IMR-90 (cell line): ENCODE measurements around the gene KRT37. TPM values are rescaled to one million over a fixed set of nuclear protein-coding genes. Genes with fewer than 3 reads are reported as not detected.

ENCODE experiments used
- ATAC-seq: fragments of 200-7000 bp; cut with Tn5 transposase; 2 replicates; pipeline ENCODE4 v1.9.1; 2020; ENCODE audit warnings: low read depth, mild to moderate bottlenecking, moderate library complexity
- BruUV-seq: library from RNA; stranded (reverse); fragments of 400-500 nt; replicated peaks from 2 replicates; lab custom pipeline; 2021; lab: Mats Ljungman, UMichigan
- CTCF ChIA-PET: fragments of 300-600 bp; formaldehyde crosslinking; extraction: SDS; loops from one replicate; lab custom pipeline; 2021; ENCODE audit warnings: antibody characterized with exemption; lab: Yijun Ruan, JAX
- POLR2A ChIA-PET: fragments of 300-600 bp; sonication (Branson Sonifier 250); formaldehyde crosslinking; loops from one replicate; lab custom pipeline; 2022; ENCODE audit warnings: antibody characterized with exemption; ENCODE audit not compliant: unreplicated experiment; lab: Charles Lee
- DNase-seq: peaks from one replicate; pipeline ENCODE4 v3.0.0; 2013
- H2AFZ ChIP-seq: replicated peaks from 2 replicates; pipeline ENCODE3; 2013; ENCODE audit warnings: low read length, mild to moderate bottlenecking; ENCODE audit not compliant: poor library complexity
- H2AK5ac ChIP-seq: 2 replicates; pipeline ENCODE4 v1.6.1; 2013; ENCODE audit warnings: low read depth, low read length, inconsistent platforms
- H2AK9ac ChIP-seq: replicated peaks from 2 replicates; pipeline ENCODE3; 2013; ENCODE audit warnings: mild to moderate bottlenecking, low read depth, low read length, moderate library complexity; ENCODE audit not compliant: poor library complexity
- H2BK120ac ChIP-seq: 2 replicates; pipeline ENCODE4 v1.6.1; 2013; ENCODE audit warnings: low read depth, low read length, inconsistent platforms
- H2BK15ac ChIP-seq: 3 replicates; pipeline ENCODE4 v1.6.1; 2013; ENCODE audit warnings: low read depth, low read length, inconsistent platforms
- H2BK20ac ChIP-seq: 2 replicates; pipeline ENCODE4 v1.6.1; 2013; ENCODE audit warnings: low read depth, mild to moderate bottlenecking, inconsistent platforms, low read length, moderate library complexity
- H2BK5ac ChIP-seq: 2 replicates; pipeline ENCODE4 v1.6.1; 2013; ENCODE audit warnings: mild to moderate bottlenecking, low read depth, low read length, inconsistent platforms; ENCODE audit not compliant: poor library complexity, severe bottlenecking
- H3K14ac ChIP-seq: replicated peaks from 2 replicates; pipeline ENCODE4 v1.6.1; 2013; ENCODE audit warnings: low read depth, low read length, inconsistent platforms
- H3K18ac ChIP-seq: 2 replicates; pipeline ENCODE4 v1.6.1; 2013; ENCODE audit warnings: low read depth, low read length, control low read depth
- H3K23ac ChIP-seq: 2 replicates; pipeline ENCODE4 v1.6.1; 2013; ENCODE audit warnings: low read depth, low read length, inconsistent platforms
- H3K27ac ChIP-seq: 2 replicates; pipeline ENCODE4 v1.5.1; 2013; ENCODE audit warnings: mild to moderate bottlenecking, control low read depth, low read length; ENCODE audit not compliant: insufficient read depth
- H3K27me3 ChIP-seq: 2 replicates; pipeline ENCODE4 v1.6.1; 2013; ENCODE audit warnings: low read length; ENCODE audit not compliant: control insufficient read depth, insufficient read depth
- H3K36me3 ChIP-seq: 2 replicates; pipeline ENCODE4 v1.6.1; 2013; ENCODE audit warnings: low read length, mixed read lengths; ENCODE audit not compliant: control insufficient read depth, insufficient read depth
- H3K4ac ChIP-seq: 2 replicates; pipeline ENCODE4 v1.6.1; 2013; ENCODE audit warnings: low read depth, low read length, inconsistent platforms
- H3K4me1 ChIP-seq: 2 replicates; pipeline ENCODE4 v1.6.1; 2013; ENCODE audit warnings: low read length, mixed read lengths; ENCODE audit not compliant: control insufficient read depth, insufficient read depth
- H3K4me2 ChIP-seq: 2 replicates; pipeline ENCODE4 v1.6.1; 2013; ENCODE audit warnings: low read depth, mild to moderate bottlenecking, control low read depth, low read length, moderate library complexity
- H3K4me3 ChIP-seq: 2 replicates; pipeline ENCODE4 v1.5.1; 2013; ENCODE audit warnings: low read depth, mild to moderate bottlenecking, control low read depth, low read length, moderate library complexity; ENCODE audit not compliant: insufficient read depth
- H3K56ac ChIP-seq: 2 replicates; pipeline ENCODE4 v1.6.1; 2013; ENCODE audit warnings: low read length, inconsistent platforms; ENCODE audit not compliant: insufficient read depth; ENCODE audit errors: extremely low read depth
- H3K79me1 ChIP-seq, 2 experiments: 2 replicates each; pipeline ENCODE4 v1.6.1; 2013; ENCODE audit warnings: low read length in 2 of 2, inconsistent platforms in 1 of 2, low read depth in 1 of 2
- H3K9ac ChIP-seq: 2 replicates; pipeline ENCODE4 v1.6.1; 2013; ENCODE audit warnings: low read depth, low read length, control low read depth
- H3K9me1 ChIP-seq: 2 replicates; pipeline ENCODE4 v1.6.1; 2013; ENCODE audit warnings: low read length, inconsistent platforms; ENCODE audit not compliant: insufficient read depth
- H3K9me3 ChIP-seq: 2 replicates; pipeline ENCODE4 v1.6.1; 2013; ENCODE audit warnings: low read length; ENCODE audit not compliant: control insufficient read depth, insufficient read depth
- H4K20me1 ChIP-seq: 2 replicates; pipeline ENCODE4 v1.6.1; 2013; ENCODE audit warnings: low read length, inconsistent platforms; ENCODE audit not compliant: insufficient read depth
- H4K5ac ChIP-seq: 2 replicates; pipeline ENCODE4 v1.6.1; 2013; ENCODE audit warnings: mild to moderate bottlenecking, low read depth, low read length, control low read depth
- H4K8ac ChIP-seq, 2 experiments: 2 replicates each; pipeline ENCODE4 v1.6.1; 2013; ENCODE audit warnings: low read depth in 2 of 2, low read length in 2 of 2, control low read depth in 1 of 2, inconsistent platforms in 1 of 2
- H4K91ac ChIP-seq: 2 replicates; pipeline ENCODE4 v1.6.1; 2013; ENCODE audit warnings: low read depth, low read length, inconsistent platforms; ENCODE audit not compliant: insufficient read depth
- BHLHE40 ChIP-seq: fragments of 150-350 bp; IDR thresholded peaks from 2 replicates; pipeline ENCODE4 v1.6.1; 2016; ENCODE audit warnings: mild to moderate bottlenecking, low read depth, low read length
- CEBPB ChIP-seq: IDR thresholded peaks from 2 replicates; pipeline ENCODE4 v1.6.1; 2012; ENCODE audit warnings: low read depth, low read length, improper control_type of control experiment
- CHD1 ChIP-seq: IDR thresholded peaks from 2 replicates; pipeline ENCODE4 v1.6.1; 2012; ENCODE audit warnings: low read depth, low read length, improper control_type of control experiment
- FOS ChIP-seq: fragments of 150-350 bp; IDR thresholded peaks from 2 replicates; pipeline ENCODE4 v1.6.1; 2016; ENCODE audit warnings: low read depth, low read length
- MAFK ChIP-seq: IDR thresholded peaks from 2 replicates; pipeline ENCODE4 v1.6.1; 2012; ENCODE audit warnings: low read depth, low read length, improper control_type of control experiment
- MAZ ChIP-seq: IDR thresholded peaks from 2 replicates; pipeline ENCODE4 v1.6.1; 2012; ENCODE audit warnings: low read depth, mild to moderate bottlenecking, low read length, improper control_type of control experiment, moderate library complexity, borderline replicate concordance
- MXI1 ChIP-seq: IDR thresholded peaks from 2 replicates; pipeline ENCODE4 v1.6.1; 2012; ENCODE audit warnings: low read depth, mild to moderate bottlenecking, low read length, moderate library complexity, borderline replicate concordance
- NFE2L2 ChIP-seq: fragments of 150-350 bp; IDR thresholded peaks from 2 replicates; pipeline ENCODE4 v1.6.1; 2016; ENCODE audit warnings: low read depth, mild to moderate bottlenecking, low read length
- POLR2A ChIP-seq: IDR thresholded peaks from 2 replicates; pipeline ENCODE4 v1.6.1; 2012; ENCODE audit warnings: mild to moderate bottlenecking, low read depth, low read length
- RAD21 ChIP-seq: IDR thresholded peaks from 2 replicates; pipeline ENCODE4 v1.6.1; 2012; ENCODE audit warnings: low read length, improper control_type of control experiment
- RFX5 ChIP-seq: IDR thresholded peaks from 2 replicates; pipeline ENCODE4 v1.8.0; 2012; ENCODE audit warnings: low read depth, mild to moderate bottlenecking, low read length, moderate library complexity
- SMC3 ChIP-seq: fragments of 150-350 bp; IDR thresholded peaks from 2 replicates; pipeline ENCODE4 v1.6.1; 2016; ENCODE audit warnings: low read depth, mild to moderate bottlenecking, antibody characterized with exemption, low read length, moderate library complexity
- WGBS, 2 experiments: methylation state at CpG; one replicate each; pipeline versions ENCODE4 v1.1.5 to v1.1.7; 2013; ENCODE audit warnings: missing lambda C conversion rate in 2 of 2; ENCODE audit not compliant: insufficient read length in 1 of 2; ENCODE audit errors: extremely low coverage in 2 of 2; 5-methylcytosine and 5-hydroxymethylcytosine counted together
- dilution Hi-C: fragments of 300-500 bp; cut with HindIII; formaldehyde crosslinking; loops from one replicate; pipeline ENCODE4 v1.14.3; 2018; ENCODE audit warnings: low sequenced_read_pairs; ENCODE audit not compliant: unreplicated experiment
- in situ Hi-C: fragments of 300-500 bp; cut with MboI; formaldehyde crosslinking; loops from 3 replicates; pipeline ENCODE4 v1.14.3; 2019; ENCODE audit warnings: low sequenced_read_pairs, inconsistent platforms, mixed read lengths
- intact Hi-C: fragments of 100-400 bp; cut with micrococcal nuclease; formaldehyde crosslinking; loops from 2 replicates; pipeline ENCODE4 v1.10.0; 2022
- polyA plus RNA-seq, 3 experiments: library from polyadenylated mRNA; depleted of rRNA; stranded (reverse); fragments of >200 nt; gene quantifications; 2 replicates each; pipeline ENCODE4 v1.2.3, GENCODE V29; 2012; ENCODE audit warnings: low replicate concordance in 1 of 3
- total RNA-seq: library from RNA; depleted of rRNA; stranded (reverse); fragments of >200 nt; gene quantifications from 2 replicates; pipeline ENCODE4 v1.2.3, GENCODE V29; 2012
- TF ChIP-seq, protein P1 (sequence below): conservative IDR thresholded peaks from 2 replicates; pipeline ENCODE4 v1.5.1; 2012; ENCODE audit warnings: mild to moderate bottlenecking, low read depth, low read length, improper control_type of control experiment
- TF ChIP-seq, protein P2 (sequence below): fragments of 150-350 bp; IDR thresholded peaks from 2 replicates; pipeline ENCODE4 v1.6.1; 2017; ENCODE audit warnings: mild to moderate bottlenecking, antibody characterized with exemption, low read length, low read depth
- TF ChIP-seq, protein P3 (sequence below): fragments of 150-350 bp; IDR thresholded peaks from 2 replicates; pipeline ENCODE4 v1.6.1; 2016; ENCODE audit warnings: low read depth, mild to moderate bottlenecking, low read length, moderate library complexity, borderline replicate concordance

Gene KRT37
- total and polyA plus RNA-seq, 2 of the 4 experiments (the other 2 are of a cell fraction), result not detected

DNA sequence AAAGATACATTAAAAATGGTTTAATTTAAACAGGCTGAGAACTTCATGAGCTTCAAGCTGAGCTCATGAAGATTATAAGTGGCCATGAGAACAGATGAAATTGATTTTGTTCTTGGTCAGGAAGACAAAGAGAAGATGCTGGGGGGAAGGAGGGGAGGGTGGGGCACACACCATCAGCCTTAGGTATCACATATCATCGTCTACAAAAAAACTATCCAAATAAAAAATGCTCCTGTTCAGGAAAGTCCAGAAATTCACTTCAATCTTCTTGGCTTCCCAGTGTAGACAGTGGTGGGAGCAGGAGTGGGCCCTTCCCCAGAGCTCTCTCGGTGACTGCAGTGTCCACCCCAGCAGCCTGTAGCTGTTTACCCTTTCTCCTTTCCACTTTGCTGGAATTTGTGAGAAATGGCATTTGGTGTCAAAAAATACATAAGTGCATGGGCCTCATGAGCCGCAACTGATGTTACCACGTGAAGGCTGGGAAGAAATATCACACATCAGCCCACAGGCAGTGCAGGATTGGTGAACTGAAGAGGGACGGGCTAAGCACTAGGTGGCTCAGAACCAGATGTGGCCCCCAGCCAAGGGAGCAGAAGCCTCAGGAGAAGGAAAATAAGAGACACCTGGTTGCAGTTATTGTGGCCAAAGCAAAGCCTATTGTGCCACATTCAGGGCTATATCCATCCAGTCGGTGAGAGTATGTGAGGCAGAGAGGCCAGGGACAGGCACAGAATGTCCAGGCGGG, 6.1 kb downstream of the KRT37 start:
- Histone ChIP-seq H3K4me2 (no peak overlapping the region), H4K8ac (peak overlapping the region; percentile 38 to 40; a peak in 1 of 4 replicates), H3K27ac (peak overlapping the region; percentile 41), H3K4me3 (no peak overlapping the region), H4K20me1 (no peaks in the 10 kb centered on the region), H3K14ac (peak overlapping the region; percentile 61), H3K18ac (peak overlapping the region; percentile 14), H2BK5ac (peak overlapping the region; percentile 31), H3K79me1 (no peaks in the 10 kb centered on the region), H3K56ac (no peak overlapping the region), H3K4ac (peak overlapping the region; percentile 76), H3K9me1 (peaks cover 29% of the 10 kb centered on the region), H3K23ac (peak overlapping the region; percentile 64; the same call in 1 of the 2 replicates), H2BK20ac (peak overlapping the region; percentile 82), H2AK9ac (peak overlapping the region; percentile 30), H3K9ac (no peak overlapping the region), H2BK120ac (peak overlapping the region; percentile 84), H2BK15ac (peak overlapping the region; percentile 89; the same call in 2 of the 3 replicates), H3K36me3 (no peaks in the 10 kb centered on the region), H4K91ac (peak overlapping the region; percentile 83; the same call in 1 of the 2 replicates), H3K9me3 (no peaks in the 10 kb centered on the region), H3K27me3 (no peaks in the 10 kb centered on the region), H2AK5ac (peak overlapping the region; percentile 87), H3K4me1 (peaks cover 36% of the 10 kb centered on the region), H2AFZ (no peak overlapping the region), H4K5ac (peak overlapping the region; percentile 84)
- BruUV-seq, result no TSS peak
- CTCF ChIA-PET, result interaction anchor here (1.9 kb wide), 1 partner anchor 130 kb away, joined by 4 read pairs; no protein-coding TSS in a partner anchor
- WGBS, 2 experiments, result 100% methylated on average over 2 of the region's 7 CpGs; no CpG with 5 or more reads in 1 of the 2 experiments
- in situ Hi-C loops, result no loop called here
- DNase-seq (no peak), ATAC-seq (no peak)
- POLR2A ChIA-PET, result no interaction called here
- dilution Hi-C loops, result no loop called here
- intact Hi-C loops, result no loop called here
- TF ChIP-seq, protein P1, sequence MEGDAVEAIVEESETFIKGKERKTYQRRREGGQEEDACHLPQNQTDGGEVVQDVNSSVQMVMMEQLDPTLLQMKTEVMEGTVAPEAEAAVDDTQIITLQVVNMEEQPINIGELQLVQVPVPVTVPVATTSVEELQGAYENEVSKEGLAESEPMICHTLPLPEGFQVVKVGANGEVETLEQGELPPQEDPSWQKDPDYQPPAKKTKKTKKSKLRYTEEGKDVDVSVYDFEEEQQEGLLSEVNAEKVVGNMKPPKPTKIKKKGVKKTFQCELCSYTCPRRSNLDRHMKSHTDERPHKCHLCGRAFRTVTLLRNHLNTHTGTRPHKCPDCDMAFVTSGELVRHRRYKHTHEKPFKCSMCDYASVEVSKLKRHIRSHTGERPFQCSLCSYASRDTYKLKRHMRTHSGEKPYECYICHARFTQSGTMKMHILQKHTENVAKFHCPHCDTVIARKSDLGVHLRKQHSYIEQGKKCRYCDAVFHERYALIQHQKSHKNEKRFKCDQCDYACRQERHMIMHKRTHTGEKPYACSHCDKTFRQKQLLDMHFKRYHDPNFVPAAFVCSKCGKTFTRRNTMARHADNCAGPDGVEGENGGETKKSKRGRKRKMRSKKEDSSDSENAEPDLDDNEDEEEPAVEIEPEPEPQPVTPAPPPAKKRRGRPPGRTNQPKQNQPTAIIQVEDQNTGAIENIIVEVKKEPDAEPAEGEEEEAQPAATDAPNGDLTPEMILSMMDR, result no peak
- no peak for TF ChIP-seq MAZ
- TF ChIP-seq, protein P2, sequence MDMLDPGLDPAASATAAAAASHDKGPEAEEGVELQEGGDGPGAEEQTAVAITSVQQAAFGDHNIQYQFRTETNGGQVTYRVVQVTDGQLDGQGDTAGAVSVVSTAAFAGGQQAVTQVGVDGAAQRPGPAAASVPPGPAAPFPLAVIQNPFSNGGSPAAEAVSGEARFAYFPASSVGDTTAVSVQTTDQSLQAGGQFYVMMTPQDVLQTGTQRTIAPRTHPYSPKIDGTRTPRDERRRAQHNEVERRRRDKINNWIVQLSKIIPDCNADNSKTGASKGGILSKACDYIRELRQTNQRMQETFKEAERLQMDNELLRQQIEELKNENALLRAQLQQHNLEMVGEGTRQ, result no peak
- no peak for TF ChIP-seq RFX5
- no peak for TF ChIP-seq BHLHE40
- no peak for TF ChIP-seq CEBPB
- TF ChIP-seq CHD1, result no peak
- TF ChIP-seq, protein P3, sequence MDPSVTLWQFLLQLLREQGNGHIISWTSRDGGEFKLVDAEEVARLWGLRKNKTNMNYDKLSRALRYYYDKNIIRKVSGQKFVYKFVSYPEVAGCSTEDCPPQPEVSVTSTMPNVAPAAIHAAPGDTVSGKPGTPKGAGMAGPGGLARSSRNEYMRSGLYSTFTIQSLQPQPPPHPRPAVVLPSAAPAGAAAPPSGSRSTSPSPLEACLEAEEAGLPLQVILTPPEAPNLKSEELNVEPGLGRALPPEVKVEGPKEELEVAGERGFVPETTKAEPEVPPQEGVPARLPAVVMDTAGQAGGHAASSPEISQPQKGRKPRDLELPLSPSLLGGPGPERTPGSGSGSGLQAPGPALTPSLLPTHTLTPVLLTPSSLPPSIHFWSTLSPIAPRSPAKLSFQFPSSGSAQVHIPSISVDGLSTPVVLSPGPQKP, result no peak
- no peak for TF ChIP-seq MXI1
- TF ChIP-seq NFE2L2, result no peak
- no peak for TF ChIP-seq POLR2A
- no peak for TF ChIP-seq SMC3
- no peak for TF ChIP-seq RAD21
- TF ChIP-seq FOS, result no peak
- TF ChIP-seq MAFK, result no peak
